Urothelium cell line (cell line): ENCODE measurements around the gene CTNNBL1.
A peak's percentile ranks its signal among the peaks of the same experiment; 100 is the strongest.

Source experiments
- DNase-seq: peaks from one replicate; pipeline ENCODE4 v3.0.0; 2011; ENCODE audit warnings: low spot score, mixed read lengths
- FAIRE-seq: peaks from 2 replicates; lab custom pipeline; 2011; peaks lifted over from hg19 to GRCh38; lab: Jason Lieb, UNC

CTNNBL1 gene

DNA sequence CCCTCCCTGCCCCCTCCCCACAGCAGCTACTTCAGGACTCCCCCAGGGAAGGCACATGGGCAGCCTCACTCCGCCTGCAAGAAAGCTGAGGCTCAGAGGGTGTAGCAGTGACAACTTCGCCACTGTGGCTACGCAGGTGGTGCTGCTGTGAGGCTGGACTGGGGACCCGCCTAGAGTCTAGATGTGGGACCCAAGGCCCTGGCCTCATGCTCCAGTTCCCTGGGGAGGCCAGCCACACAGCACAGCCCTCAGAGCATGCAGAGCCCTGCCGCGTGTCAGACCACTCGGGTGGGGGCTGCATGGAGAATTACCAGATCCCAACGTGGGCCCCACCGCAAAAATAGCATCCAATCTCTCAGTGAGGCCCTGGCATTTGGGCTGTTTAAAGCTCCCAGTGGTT lies 178.3 kb downstream of the CTNNBL1 start:
- FAIRE-seq (no peak), DNase-seq (no peak)

DNA sequence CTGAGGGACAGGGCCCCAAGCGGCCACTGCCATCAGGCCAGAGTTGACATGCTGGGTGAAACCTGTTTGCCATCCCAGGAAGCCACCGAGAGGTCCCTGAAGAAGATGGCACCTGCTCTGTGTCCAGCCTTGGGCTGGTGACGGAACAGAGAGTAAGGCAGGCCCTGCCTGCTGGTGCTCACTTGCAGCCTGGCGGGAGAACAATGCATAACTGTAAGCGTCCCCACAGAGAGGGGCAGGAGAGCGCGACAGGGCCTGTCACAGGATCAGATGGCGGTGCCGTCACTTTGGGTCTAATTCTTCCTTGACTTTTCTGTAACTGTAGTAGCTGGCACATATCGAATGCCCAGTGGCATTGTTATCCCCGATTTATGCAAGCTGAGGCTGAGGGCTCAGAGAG lies 180.1 kb downstream of the CTNNBL1 start:
- no peak for DNase-seq
- FAIRE-seq: no peak

DNA sequence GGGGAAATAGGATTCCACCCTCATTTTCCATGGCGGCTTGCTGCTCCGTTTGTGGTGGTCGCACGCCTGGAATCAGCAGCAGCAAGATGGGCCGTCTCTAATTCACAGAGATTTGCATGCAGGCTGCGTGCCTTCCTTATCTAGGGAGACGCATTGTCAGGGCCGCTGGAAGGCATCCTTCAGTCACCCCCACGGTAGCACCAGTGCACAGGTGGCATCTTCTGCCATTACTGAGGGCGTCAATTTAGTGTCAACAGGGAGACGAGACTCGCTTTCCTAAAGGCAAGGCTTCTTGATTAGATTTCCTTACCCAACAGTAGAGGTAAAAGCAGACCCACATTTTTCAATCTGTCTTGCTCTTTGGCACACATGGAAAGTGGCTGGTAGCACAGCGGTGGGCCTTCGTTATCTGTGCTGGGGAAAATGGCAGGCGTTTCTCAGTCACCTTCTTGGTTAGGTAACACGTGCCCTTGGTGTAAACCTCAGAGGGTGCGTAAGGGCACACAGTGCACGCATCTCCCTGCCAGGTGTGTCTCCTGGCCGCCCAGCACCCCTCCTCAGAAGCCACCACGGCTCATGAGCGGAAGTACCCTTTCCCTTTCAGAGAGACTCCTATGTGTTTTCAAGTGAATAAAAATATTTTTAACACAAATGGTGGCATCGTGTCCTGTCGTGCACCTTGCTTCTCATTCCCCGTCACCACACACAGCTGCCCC lies 181.8 kb downstream of the CTNNBL1 start:
- FAIRE-seq: no peak
- no peak for DNase-seq

DNA sequence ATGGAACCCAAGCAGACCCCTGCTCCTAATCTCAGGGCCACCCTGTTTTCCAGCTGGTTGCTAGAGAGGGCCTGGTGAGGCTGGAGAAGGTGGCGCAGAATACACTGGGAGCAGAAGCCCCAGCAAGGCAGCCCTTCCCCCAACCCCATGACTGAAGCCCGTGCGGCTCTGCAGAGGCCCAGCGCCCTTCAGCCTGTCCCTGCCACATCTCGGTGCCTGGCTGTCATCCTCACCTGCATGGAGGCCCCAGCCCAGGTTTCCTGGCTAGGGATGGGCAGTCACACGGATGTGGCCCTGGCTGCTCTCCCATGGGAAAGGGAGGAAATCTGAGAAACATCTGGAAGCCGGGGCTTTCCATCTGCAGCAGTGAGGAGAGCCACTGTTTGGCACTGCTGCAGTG lies 183.0 kb downstream of the CTNNBL1 start:
- DNase-seq: no peak
- FAIRE-seq: no peak

DNA sequence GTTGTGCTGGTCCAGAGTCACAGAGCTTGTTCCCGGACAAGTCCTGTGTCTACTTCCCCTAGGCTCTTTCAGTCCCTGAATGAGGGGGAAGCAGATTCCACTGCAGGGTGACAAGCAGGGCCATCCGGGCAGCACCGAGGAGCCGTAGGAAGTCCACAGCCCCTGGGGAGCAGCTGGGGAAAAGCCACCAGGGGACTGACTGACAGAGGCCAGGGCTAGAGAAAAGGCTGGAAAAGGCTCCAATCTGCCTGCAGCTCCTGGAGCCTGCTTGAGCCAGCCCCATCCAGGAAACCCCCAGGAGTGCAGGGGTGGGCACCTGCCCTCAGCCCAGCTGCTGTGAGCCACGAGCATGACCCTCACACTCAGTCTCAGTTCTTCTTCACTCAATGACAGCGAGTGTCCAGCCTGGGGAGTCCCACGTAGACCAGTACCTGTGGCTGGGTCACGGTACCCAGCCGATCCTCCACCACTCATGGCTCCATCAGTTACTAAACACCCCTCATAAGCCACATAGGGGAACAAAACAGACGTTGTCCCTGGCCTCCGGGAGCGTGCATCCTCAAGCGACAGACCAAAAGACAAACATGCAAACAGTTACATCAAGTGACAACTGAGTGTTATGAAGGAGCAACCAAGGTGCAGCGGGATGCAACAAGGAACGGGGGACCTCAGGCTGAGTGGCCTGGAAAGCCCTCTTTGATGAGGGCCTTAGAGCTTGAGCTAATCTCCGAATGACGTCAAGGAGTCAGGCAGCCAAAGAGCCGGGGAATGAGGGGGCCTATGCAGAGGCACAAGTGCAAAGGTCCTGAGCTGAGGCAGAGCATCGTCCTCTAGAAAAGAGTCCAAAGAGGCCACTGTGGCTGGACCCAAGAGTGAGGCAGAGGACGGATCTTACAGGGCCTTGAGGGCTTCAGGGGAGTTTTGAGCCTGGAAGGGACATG lies 184.3 kb downstream of the CTNNBL1 start:
- FAIRE-seq (no peak), DNase-seq (no peak)

DNA sequence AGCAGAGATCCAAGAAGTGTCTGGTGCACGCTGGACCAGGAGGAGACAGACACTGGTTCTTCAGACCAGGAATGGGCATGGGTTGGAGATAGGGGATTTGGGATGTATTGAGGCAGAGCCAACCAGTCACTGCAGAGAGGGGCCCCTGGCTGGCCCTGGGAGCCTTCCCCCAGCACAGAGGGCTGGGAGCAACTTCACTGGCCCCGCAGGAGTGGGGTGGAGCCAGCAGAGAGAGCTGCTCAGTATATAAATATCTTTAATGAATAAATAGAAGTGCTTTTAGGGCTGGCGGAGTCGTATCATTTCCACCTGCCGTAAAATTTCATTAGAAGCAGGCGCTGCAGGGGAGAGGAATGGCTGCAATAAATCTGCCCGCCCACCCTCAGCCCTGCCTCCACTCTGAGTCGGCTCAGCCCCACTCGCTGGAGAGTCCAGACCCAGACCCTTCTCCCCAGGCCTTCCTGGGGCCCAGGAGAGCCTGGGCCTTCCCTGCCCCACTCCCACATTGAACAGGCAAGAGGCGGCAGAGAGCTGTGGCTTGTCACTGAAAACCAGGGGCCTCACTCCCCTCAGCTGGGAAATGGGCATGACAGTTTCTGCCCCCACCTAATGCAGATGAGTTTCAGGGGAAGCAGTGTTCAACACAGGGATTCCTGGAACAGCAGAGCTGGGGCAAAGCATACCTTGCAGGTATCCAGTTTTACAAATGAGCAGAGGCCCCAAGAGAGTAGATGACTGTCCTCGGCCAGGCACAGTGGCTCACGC lies 185.2 kb downstream of the CTNNBL1 start:
- FAIRE-seq (no peak), DNase-seq (no peak)

DNA sequence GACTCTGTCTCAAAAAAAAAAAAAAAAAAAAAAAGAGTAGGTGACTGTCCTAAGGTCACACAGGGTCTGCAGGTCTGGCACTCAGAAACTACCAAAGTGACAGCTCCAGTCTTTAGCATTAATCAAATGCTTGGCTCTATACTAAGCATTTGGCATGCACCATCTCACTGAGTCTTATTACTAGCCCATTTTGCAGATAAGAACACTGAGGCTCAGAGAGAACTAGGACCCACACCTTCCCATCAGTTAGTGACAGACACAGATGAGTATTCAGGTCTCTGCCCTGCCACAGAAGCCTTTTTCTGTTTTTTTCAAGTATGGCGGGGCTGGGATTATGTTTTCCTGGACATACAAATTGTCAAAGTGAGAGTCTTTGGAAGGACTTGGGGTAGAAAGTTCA lies 186.0 kb downstream of the CTNNBL1 start:
- FAIRE-seq (no peak), DNase-seq (no peak)

DNA sequence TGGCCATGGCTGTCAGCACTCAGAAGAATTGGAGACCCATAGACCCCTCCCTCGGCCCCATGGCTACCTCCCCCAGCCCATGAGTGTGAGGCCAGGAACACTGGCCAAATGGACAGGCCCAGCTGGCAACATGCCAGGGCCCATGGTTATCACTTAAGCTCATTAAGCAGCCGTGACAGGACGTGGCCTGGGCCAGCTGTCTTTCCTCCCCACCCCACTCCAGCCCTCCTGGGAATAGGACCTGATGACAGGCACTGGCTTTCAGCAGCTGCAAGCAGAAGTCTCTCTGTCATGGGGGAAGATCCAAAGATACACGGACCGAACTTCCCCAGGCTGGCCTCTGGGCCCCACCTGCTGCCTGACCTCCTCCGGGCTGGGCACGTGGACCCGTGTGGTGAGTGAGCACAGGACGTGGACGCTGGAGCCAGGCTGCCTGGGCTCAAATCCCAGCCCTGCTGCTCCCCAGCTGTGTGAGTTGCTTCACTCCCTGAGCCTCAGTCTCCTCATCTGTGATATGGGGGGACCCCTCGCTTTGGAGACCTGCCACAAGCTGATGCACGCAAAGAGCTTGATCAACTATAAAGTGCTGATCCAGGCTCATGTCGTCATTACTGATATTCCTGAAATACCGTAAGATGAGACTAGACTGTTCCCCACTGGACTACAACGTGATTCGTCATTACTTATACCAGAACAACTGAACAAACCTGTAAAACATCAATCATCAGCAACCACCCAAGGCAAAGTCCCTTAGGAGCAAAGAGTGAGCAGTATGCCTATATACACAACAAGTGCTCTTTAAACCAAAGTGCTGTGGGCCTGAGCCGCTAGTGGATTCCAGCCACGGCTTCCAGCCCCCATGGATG lies 187.1 kb downstream of the CTNNBL1 start:
- FAIRE-seq (peak; percentile 77), DNase-seq (no peak)

DNA sequence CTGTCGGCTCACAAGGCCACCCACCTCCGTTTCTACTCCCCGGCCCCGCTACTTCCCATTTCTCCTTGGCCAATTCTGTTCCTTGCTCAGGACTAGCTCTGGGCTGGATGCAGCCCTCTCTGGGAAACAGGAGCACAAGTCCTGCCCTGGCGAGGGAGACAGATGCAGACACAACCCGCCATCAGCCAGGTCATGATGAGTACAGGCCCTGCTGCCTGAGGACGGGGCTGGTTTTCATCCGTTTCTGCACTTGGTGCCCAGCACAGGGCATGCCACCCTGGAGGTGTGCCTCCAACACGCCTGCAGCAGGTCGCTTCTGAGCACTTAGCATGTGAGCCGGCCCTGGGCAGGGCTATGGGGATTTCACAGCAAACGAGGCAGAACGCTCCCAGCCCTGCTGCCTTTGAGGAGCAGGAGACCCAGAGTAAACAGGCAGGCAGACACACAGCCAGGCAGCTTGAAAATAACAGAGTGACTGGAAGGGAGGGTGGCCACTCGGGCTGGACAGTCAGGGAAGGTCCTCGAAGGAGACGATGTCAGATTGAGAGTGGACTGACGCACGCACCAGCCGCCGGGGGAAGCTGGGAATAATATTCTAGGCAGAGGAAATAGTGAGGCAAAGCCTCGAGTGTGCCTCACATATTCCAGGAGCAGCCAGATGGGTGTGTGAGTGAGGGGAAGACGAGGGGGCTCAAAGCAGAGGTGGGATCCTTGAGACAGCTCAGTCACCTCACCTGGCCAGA lies 187.9 kb downstream of the CTNNBL1 start:
- DNase-seq (no peak), FAIRE-seq (no peak)

DNA sequence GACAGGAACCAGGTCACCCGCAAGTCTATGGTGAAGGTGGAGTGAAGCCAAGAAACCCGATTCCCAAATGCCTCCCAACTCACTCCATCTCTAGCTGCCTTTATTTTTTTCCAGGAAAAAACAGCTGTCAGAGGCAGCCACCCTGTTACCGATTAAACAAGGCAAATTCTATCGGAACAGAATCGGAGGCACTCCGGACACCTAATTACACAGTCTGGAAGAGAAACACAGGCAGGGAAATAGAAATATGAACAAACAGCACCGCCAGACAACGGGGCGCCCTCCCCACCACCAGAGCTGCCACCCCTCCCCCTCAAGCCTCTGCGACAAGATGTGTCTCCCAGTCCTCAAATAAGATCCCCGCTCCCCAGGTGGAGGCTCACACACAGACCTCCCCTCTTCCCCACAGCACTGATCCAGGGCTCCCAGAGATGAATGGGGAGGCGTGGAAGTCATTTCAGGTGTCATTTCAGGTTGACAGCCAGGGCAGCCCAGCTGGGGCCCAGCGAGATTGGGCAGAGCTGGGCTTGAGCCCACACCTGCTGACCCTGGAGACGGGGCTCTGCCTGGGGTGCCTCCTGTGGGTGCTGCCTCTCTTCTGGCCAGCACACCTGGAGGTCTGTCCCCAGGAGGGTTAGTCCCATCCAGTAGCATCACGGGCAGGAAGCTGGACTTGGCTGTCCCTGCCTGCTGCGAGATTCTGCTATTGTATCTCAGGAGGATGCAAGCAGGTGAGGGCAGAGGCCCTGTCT lies 189.3 kb downstream of the CTNNBL1 start:
- DNase-seq (no peak), FAIRE-seq (no peak)

DNA sequence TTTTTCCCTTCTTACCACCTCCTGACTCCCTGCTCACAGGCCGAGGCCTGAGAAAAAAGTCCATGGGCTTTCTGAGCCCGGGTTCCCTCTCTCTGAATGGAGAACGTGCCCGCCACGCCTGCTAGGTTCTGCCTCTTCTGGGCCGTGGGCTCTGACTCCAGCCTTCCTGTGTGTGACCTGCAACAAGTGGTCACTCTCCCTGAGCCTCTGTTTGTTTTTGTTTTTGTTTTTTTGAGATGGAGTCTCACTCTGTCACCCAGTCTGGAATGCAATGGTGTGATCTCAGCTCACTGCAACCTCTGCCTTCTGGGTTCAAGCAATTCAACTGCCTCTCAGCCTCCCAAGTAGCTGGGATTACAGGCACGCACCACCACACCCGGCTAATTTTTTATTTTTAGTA lies 191.2 kb downstream of the CTNNBL1 start:
- no peak for FAIRE-seq

DNA sequence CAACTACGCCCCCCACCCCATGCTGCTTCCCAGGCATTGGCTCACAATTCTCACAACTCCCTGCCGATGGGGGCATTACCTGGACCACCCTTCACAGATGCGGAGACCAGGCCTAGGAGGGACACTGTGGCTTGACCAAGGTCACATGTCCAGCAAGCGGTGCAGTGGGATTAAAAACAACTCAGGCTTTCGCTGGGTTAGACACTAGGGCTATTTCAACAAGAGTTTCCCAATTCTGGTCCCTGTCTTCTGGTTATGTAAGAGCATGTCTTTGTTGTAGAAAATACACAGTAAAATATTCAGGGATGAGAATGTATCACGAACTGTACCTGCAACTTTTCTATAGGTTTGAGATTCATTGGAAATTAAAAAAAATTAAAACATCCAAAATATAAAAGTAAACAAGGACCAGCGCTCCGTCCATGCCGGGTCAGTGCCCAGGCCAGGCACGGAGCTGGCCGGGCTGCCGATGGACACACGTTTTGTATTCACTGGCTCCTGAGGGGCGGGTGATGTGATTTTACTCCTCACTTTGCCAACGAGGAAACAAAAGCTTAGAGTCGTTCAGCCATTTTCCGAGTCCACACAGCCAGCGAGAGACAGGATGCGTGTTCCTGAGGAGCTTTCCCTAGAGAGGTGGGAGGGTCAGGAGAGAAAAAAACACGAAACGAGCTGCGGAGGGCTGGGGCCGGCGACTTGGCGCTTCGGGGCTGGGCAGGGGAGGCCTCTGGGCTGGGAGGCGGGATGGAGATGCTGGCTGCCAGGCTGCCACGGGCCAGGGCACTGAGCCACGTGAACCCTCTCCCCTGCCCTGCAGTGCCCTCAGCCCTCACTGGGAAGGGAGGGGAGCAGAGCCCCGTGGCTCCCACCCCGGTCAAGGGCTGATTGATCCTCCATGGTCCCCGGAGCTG lies 192.0 kb downstream of the CTNNBL1 start:
- DNase-seq: no peak
- FAIRE-seq: no peak

More for the DNA sequence above, 191.2 kb downstream of the CTNNBL1 start:
- no peak for DNase-seq

DNA sequence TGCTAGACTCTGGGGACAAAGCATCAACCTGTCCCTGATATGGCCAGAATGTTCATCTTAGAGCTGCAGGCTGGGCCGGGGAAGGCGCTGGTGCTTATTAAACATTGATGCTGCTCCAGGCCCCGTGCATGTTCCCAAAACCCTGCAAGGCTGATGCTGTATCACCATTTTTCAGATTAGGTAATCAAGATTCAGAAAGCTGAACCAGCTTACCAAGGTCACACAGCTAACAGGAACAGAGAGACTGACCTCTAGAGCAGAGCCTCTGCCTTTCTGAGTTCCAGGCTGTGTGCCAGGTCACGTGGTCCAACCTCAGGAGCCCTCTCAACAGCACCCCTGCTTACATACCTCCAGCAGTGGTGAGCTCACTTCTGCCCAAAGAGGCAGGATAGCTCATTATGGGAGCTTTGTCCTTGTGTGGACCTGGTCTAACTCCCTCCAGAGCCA lies 193.0 kb downstream of the CTNNBL1 start:
- DNase-seq: peak; percentile 40
- FAIRE-seq: no peak

DNA sequence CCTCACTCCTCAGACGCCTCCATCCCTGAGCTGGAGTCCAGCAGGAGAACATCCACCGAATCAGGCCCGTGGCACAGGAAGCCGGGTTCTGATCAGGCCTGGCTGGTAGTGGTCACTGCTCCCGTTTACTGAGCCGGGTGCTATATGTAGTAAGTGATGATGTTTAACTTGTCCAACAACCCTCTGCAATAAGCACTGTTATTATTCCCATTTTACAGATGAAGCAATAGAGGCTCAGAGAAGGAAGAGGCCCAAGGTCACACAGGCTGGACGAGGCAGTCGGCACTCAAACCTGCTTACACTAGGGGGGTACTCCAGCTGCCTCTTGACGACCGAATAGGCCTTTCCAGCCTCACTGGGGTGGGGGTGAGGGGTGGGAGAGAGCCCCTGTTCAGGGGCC lies 194.8 kb downstream of the CTNNBL1 start:
- FAIRE-seq (no peak), DNase-seq (no peak)

DNA sequence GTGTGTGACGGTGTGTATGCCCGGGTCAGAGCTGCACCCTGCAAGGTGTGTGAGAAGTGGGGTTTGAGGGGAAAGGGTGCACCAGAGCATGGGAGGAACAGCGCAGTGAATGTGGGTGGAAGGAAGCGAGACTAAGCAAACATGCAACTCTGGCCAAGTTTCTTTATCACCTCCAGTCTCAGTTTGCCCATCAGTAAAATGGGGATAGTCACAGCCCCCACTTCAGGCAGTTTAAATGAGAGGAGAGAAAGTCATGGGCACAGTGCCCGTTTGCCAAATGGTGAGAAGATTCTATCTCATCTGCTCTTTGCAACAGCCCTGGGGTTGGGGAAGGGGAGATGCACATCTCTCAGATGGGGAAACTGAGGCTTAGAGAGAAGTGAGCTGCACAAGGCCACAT lies 196.3 kb downstream of the CTNNBL1 start:
- FAIRE-seq (no peak), DNase-seq (no peak)

DNA sequence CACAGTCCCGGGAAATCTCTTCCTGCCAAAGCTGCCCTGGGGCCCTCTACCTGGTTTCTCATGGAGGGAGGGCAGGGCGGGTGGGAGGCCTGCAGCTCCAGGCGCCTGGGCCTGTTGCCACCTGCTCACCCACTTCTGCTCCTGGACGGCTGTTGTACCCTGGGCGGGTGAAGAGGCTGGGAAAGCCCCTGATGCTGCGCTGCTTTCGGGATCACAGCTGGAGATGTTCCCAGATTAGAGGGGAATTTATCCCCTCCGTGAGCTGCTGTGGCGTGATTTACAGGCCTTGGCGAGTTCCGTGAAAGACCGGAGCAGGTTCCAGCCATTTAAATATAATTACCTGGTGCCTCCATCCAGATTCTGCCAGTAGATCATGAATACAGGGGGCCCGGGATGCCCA lies 196.8 kb downstream of the CTNNBL1 start:
- no peak for DNase-seq
- no peak for FAIRE-seq

DNA sequence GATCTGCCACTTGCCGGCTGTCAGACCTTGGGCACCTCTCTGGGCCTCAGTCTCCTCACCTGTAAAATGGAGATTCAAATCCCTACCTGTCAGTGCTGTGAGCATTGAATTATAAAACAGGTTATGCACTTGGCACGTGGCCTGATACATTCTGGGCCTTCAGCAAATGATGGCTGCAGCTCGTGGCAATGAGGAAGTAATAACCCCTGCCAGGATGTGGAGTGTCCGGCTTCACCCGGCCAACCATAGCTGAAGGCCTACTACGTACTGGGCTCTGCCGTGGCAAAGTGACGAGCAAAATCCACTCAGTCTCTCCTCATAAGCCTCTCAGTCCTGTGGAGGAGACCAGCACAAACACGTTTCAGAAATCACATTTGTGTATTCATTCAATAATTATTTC lies 198.2 kb downstream of the CTNNBL1 start:
- no peak for DNase-seq
- FAIRE-seq: no peak
